HUES48 (cell line): ENCODE results near the gene GUCY1A1.

ENCODE experiments used
- H3K27ac ChIP-seq: one replicate; pipeline ENCODE4 v1.7.0; 2013; ENCODE audit warnings: low read depth, low read length, inconsistent platforms
- H3K27me3 ChIP-seq: 2 replicates; pipeline ENCODE4 v1.6.1; 2013; ENCODE audit warnings: mild to moderate bottlenecking, low read length; ENCODE audit not compliant: control insufficient read depth, insufficient read depth
- H3K36me3 ChIP-seq: 2 replicates; pipeline ENCODE4 v1.6.1; 2013; ENCODE audit warnings: low read length; ENCODE audit not compliant: control insufficient read depth, insufficient read depth
- H3K4me1 ChIP-seq: 2 replicates; pipeline ENCODE4 v1.6.1; 2013; ENCODE audit warnings: mild to moderate bottlenecking, low read length; ENCODE audit not compliant: control insufficient read depth, insufficient read depth
- H3K4me3 ChIP-seq: 2 replicates; pipeline ENCODE4 v1.5.1; 2013; ENCODE audit warnings: mild to moderate bottlenecking, low read depth, low read length
- H3K9ac ChIP-seq: 2 replicates; pipeline ENCODE4 v1.6.1; 2013; ENCODE audit warnings: mild to moderate bottlenecking, low read depth, low read length, moderate library complexity
- H3K9me3 ChIP-seq: 2 replicates; pipeline ENCODE4 v1.6.1; 2013; ENCODE audit warnings: low read length; ENCODE audit not compliant: control insufficient read depth, insufficient read depth

The GUCY1A1 gene

DNA sequence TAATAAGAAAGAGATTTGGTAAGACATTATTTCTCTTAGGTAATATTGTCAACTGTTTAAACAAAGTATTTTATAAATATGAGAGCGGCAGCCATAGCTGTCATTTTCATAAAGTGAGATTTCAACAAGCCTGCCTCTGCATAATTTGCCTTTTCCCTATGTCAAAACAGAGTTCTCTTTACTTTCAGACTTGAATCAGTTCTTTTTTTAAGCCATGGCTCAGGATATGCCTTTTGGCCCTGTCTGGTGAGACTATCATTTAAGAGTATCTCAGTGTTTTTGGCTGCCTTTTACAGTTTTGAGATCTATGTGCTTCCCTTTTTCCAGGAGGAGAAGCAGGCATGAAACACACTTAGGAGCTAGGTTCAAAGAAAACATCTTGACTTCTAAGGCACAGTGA is 7.5 kb upstream of the GUCY1A1 start:
- H3K27ac ChIP-seq = no peak overlapping the region

DNA sequence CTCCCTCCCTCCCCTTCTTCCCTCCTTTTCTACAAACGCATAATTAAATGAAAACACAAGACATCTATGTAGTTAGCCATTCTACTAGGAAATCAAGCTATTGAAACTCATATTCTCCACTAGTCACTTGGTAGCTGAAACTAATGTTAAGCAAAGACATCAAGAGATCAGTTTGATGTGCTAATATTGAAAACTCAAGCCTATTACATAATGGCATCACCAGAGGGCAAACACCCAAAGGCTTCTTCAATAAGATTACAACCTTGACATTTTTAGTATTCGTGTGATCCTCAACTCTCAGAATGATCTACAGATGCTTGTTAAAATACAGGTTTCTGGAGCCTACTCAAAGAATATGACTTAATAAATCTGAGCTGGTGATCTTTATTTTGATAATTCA is 6.2 kb upstream of the GUCY1A1 start:
- H3K4me1 ChIP-seq = peaks cover 6% of the 10 kb centered on the region; the same call in 1 of the 2 replicates
- H3K4me3 ChIP-seq = no peak overlapping the region
- H3K27ac ChIP-seq = no peak overlapping the region
- no peaks in the 10 kb centered on the region for H3K9me3 ChIP-seq
- no peaks in the 10 kb centered on the region for H3K36me3 ChIP-seq
- H3K9ac ChIP-seq = no peak overlapping the region
- peaks cover 30% of the 10 kb centered on the region for H3K27me3 ChIP-seq

More for the DNA sequence above, 7.5 kb upstream of the GUCY1A1 start:
- H3K9ac ChIP-seq = no peak overlapping the region
- no peaks in the 10 kb centered on the region for H3K4me1 ChIP-seq
- peaks cover 18% of the 10 kb centered on the region for H3K27me3 ChIP-seq
- H3K36me3 ChIP-seq = no peaks in the 10 kb centered on the region
- no peak overlapping the region for H3K4me3 ChIP-seq
- H3K9me3 ChIP-seq = no peaks in the 10 kb centered on the region

DNA sequence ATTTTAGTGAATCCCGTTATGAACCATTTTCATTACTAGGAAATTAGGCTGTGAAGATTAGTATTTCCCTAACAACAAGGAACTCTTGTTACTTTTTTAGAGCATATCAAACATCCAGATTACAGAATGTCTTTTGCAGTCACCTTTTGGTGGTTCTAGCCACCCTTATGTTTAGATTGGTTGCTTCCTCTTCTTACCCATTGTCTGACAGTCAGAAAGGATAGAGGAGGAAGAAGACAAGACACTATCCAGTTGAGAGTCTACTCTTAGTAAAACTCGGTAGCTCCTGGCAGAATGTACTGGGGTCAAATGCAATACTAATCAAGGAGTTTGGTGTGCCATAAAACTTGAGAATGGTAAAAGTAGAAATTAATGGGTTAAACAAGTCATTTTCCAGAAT is 1.6 kb upstream of the GUCY1A1 start:
- peaks cover 76% of the 10 kb centered on the region for H3K27me3 ChIP-seq
- no peak overlapping the region for H3K9ac ChIP-seq
- H3K36me3 ChIP-seq = no peaks in the 10 kb centered on the region
- H3K9me3 ChIP-seq = no peaks in the 10 kb centered on the region
- no peak overlapping the region for H3K27ac ChIP-seq
- peaks cover 14% of the 10 kb centered on the region; the same call in 1 of the 2 replicates for H3K4me1 ChIP-seq
- H3K4me3 ChIP-seq = no peak overlapping the region

GRCh38 chr4:155667222-155667567 is 547 bp downstream of the GUCY1A1 start:
- Histone ChIP-seq H3K36me3 (no peaks in the 10 kb centered on the region), H3K9ac (no peak overlapping the region), H3K27ac (no peak overlapping the region), H3K4me3 (peak overlapping the region; percentile 56), H3K9me3 (no peaks in the 10 kb centered on the region), H3K4me1 (peaks cover 14% of the 10 kb centered on the region; the same call in 1 of the 2 replicates), H3K27me3 (peaks cover 92% of the 10 kb centered on the region)

- peaks cover 98% of the 10 kb centered on the region for H3K27me3 ChIP-seq
- no peak overlapping the region for H3K27ac ChIP-seq
- H3K9ac ChIP-seq = no peak overlapping the region
- H3K9me3 ChIP-seq = no peaks in the 10 kb centered on the region
- H3K4me3 ChIP-seq = peak overlapping the region; percentile 56
- no peaks in the 10 kb centered on the region for H3K36me3 ChIP-seq
- peaks cover 14% of the 10 kb centered on the region; the same call in 1 of the 2 replicates for H3K4me1 ChIP-seq
Observed at GRCh38 chr4:155667568-155668511, 1.2 kb downstream of the GUCY1A1 start.

DNA sequence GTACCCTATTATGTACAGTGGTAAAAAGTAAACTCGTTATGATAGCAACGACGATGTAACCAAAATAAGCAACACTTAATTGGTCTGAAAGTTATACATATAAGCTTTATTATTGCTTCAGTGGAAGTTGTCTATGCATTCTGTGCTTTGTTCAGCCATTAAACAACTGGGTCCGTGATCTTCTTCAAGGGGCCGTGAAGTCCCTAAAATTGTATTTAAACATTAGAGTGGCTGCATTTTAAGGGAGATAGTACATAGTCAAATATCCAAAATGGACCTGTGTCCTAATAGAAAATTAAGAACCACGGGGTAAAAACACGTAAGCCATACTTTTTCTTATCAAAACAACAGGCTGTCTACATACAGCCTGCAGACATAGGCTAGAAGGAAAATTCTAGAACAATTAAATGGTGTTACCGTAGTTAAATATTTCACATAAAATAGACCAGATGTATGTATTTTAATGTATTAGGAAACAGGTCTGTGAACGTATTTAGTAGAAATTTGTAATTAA is 2.1 kb downstream of the GUCY1A1 start:
- Histone ChIP-seq H3K9ac (no peak overlapping the region), H3K4me1 (peaks cover 14% of the 10 kb centered on the region; the same call in 1 of the 2 replicates), H3K36me3 (no peaks in the 10 kb centered on the region), H3K27ac (no peak overlapping the region), H3K9me3 (no peaks in the 10 kb centered on the region), H3K4me3 (no peak overlapping the region), H3K27me3 (peaks cover 99% of the 10 kb centered on the region)

- peaks cover 64% of the 10 kb centered on the region for H3K27me3 ChIP-seq
- no peak overlapping the region for H3K27ac ChIP-seq
- no peaks in the 10 kb centered on the region for H3K36me3 ChIP-seq
- no peak overlapping the region for H3K9ac ChIP-seq
- H3K4me3 ChIP-seq = no peak overlapping the region
- no peaks in the 10 kb centered on the region for H3K9me3 ChIP-seq
- H3K4me1 ChIP-seq = peaks cover 9% of the 10 kb centered on the region; the same call in 1 of the 2 replicates
Observed at GRCh38 chr4:155672342-155672741, 5.7 kb downstream of the GUCY1A1 start.

DNA sequence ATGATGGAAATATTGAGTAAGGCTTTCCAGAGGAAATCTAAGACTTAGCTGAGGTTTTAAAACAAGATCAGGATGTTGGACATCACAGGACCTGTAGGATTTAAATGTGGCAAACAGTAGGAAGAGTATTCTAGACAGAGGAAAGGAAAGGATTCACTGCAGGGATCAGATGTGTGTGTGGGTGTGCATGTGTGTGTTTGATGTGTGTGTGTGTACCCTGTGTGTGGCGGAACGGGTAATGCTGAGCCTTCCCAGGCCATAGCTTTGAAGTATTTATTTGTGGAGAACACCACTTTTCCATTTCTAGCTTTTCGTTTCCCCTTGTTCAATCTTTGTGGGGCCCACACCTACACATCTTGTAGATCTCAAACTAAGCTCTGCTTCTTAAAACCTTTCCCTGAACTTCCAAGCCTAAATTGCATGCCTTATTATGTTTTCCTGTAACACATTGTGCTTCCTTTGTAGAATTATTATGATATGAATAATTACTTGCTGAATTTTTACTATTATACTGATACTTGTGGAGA is 6.9 kb downstream of the GUCY1A1 start:
- no peaks in the 10 kb centered on the region for H3K9me3 ChIP-seq
- no peaks in the 10 kb centered on the region for H3K36me3 ChIP-seq
- no peak overlapping the region for H3K9ac ChIP-seq
- no peak overlapping the region for H3K4me3 ChIP-seq
- peaks cover 4% of the 10 kb centered on the region; the same call in 1 of the 2 replicates for H3K4me1 ChIP-seq
- peaks cover 53% of the 10 kb centered on the region for H3K27me3 ChIP-seq
- H3K27ac ChIP-seq = no peak overlapping the region

DNA sequence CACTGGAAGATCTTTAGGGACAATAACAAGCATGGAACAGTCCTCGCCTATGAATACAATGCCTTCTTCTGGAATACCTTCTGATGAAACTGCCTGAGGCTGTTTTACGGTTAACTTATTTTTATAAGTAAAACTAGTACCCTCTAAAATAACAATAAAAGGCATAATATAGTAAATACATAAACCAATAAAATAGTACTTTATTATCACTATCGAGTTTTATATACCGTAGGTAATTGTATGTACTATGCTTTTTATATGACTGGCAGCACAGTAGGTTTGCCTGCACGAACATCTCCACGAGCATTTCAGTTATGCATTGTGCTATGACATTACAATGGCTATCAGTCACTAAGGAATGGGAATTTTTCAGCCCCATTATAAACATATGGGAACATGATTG is 8.0 kb downstream of the GUCY1A1 start:
- no peaks in the 10 kb centered on the region for H3K36me3 ChIP-seq
- H3K4me1 ChIP-seq = peaks cover 4% of the 10 kb centered on the region; the same call in 1 of the 2 replicates
- peaks cover 41% of the 10 kb centered on the region for H3K27me3 ChIP-seq
- no peaks in the 10 kb centered on the region for H3K9me3 ChIP-seq
- no peak overlapping the region for H3K4me3 ChIP-seq
- H3K27ac ChIP-seq = no peak overlapping the region
- H3K9ac ChIP-seq = no peak overlapping the region

- Histone ChIP-seq H3K27me3 (peaks cover 29% of the 10 kb centered on the region), H3K4me1 (peaks cover 4% of the 10 kb centered on the region; the same call in 1 of the 2 replicates), H3K27ac (no peak overlapping the region), H3K36me3 (no peaks in the 10 kb centered on the region), H3K4me3 (no peak overlapping the region), H3K9me3 (no peaks in the 10 kb centered on the region), H3K9ac (no peak overlapping the region)
Observed at GRCh38 chr4:155675709-155676429, 9.2 kb downstream of the GUCY1A1 start.
